Liver (tissue), 3 donors: ENCODE measurements around the gene HAO1.

Source experiments
- CTCF ChIP-seq: fragments of 150-350 bp; IDR thresholded peaks from 2 replicates; pipeline ENCODE4 v1.5.1; 2017; ENCODE audit warnings: improper control_type of control experiment, low read depth, low read length; ENCODE audit not compliant: missing input control
- JUND ChIP-seq, 2 donors: IDR thresholded peaks; 2 replicates each; pipeline ENCODE4 v1.6.1; 2016; ENCODE audit warnings: antibody characterized with exemption in 2 of 2
- MAX ChIP-seq: IDR thresholded peaks from 2 replicates; pipeline ENCODE4 v1.6.1; 2016; ENCODE audit warnings: antibody characterized with exemption
- RAD21 ChIP-seq, 2 donors: IDR thresholded peaks; 2 replicates each; pipeline ENCODE4 v1.6.1; 2016; ENCODE audit warnings: antibody characterized with exemption in 2 of 2, mild to moderate bottlenecking in 2 of 2
- SP1 ChIP-seq: IDR thresholded peaks from 2 replicates; pipeline ENCODE4 v1.6.1; 2018; ENCODE audit warnings: antibody characterized with exemption, mild to moderate bottlenecking
- TAF1 ChIP-seq: conservative IDR thresholded peaks from 2 replicates; pipeline ENCODE4 v1.6.1; 2016; ENCODE audit warnings: antibody characterized with exemption, mild to moderate bottlenecking
- YY1 ChIP-seq: IDR thresholded peaks from 2 replicates; pipeline ENCODE4 v1.6.1; 2016; ENCODE audit warnings: antibody characterized with exemption, mild to moderate bottlenecking
- TF ChIP-seq, protein P1 (sequence below): IDR thresholded peaks from 2 replicates; pipeline ENCODE4 v1.6.1; 2016; ENCODE audit warnings: antibody characterized with exemption, mild to moderate bottlenecking
- TF ChIP-seq, protein P2 (sequence below): IDR thresholded peaks from 2 replicates; pipeline ENCODE4 v1.6.1; 2016; ENCODE audit warnings: antibody characterized with exemption
- donor health status: healthy.
- donor health status: healthy.

DNA sequence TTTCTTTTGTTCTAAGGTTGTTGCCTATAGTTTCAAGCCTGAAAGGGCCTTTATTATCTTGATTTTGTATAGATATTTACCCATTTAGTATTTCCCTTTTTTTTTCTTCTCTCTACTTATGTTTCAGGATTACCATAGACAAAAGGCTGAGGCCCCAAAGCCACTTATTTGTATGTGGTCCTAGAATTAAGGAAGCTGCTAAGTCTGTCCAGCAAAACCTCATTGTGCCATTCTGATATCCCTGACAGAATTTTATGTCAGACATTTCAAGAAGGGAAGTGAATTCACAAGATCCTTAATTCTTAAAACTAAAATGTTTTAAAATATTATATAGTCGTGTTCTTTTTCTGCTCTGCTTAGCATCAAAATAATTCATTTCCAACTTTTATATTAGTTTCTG lies 6.9 kb downstream of the HAO1 start:
- TF ChIP-seq CTCF (no peak), TAF1 (no peak), RAD21 (IDR thresholded peaks at IDR 0.05) (no peak), JUND (IDR thresholded peaks at IDR 0.05) (no peak), MAX (no peak), SP1 (no peak), YY1 (no peak)
- TF ChIP-seq, protein P1, sequence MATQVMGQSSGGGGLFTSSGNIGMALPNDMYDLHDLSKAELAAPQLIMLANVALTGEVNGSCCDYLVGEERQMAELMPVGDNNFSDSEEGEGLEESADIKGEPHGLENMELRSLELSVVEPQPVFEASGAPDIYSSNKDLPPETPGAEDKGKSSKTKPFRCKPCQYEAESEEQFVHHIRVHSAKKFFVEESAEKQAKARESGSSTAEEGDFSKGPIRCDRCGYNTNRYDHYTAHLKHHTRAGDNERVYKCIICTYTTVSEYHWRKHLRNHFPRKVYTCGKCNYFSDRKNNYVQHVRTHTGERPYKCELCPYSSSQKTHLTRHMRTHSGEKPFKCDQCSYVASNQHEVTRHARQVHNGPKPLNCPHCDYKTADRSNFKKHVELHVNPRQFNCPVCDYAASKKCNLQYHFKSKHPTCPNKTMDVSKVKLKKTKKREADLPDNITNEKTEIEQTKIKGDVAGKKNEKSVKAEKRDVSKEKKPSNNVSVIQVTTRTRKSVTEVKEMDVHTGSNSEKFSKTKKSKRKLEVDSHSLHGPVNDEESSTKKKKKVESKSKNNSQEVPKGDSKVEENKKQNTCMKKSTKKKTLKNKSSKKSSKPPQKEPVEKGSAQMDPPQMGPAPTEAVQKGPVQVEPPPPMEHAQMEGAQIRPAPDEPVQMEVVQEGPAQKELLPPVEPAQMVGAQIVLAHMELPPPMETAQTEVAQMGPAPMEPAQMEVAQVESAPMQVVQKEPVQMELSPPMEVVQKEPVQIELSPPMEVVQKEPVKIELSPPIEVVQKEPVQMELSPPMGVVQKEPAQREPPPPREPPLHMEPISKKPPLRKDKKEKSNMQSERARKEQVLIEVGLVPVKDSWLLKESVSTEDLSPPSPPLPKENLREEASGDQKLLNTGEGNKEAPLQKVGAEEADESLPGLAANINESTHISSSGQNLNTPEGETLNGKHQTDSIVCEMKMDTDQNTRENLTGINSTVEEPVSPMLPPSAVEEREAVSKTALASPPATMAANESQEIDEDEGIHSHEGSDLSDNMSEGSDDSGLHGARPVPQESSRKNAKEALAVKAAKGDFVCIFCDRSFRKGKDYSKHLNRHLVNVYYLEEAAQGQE: no peak
- TF ChIP-seq, protein P2, sequence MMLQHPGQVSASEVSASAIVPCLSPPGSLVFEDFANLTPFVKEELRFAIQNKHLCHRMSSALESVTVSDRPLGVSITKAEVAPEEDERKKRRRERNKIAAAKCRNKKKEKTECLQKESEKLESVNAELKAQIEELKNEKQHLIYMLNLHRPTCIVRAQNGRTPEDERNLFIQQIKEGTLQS: no peak
